PC-9 (cell line): ENCODE results near the gene EHMT1.

Source experiments
- CTCF ChIP-seq: fragments of 200-600 bp; sonication (generic); conservative IDR thresholded peaks from 2 replicates; pipeline ENCODE4 v1.6.1; 2017; ENCODE audit warnings: mixed run types, antibody characterized with exemption, mild to moderate bottlenecking, moderate library complexity
- EZH2 ChIP-seq: fragments of 200-600 bp; sonication (generic); IDR thresholded peaks from 2 replicates; pipeline ENCODE4 v1.8.0; 2017; ENCODE audit warnings: antibody characterized with exemption, low read depth

- TF ChIP-seq CTCF: no peak
- no peak for TF ChIP-seq EZH2
Measured at GRCh38 chr9:137879566-137880150, 260.9 kb downstream of the EHMT1 start.
